OCI-LY7 (cell line): ENCODE data around the gene ARHGAP6. TPM values are rescaled to one million over a fixed set of nuclear protein-coding genes. Genes with fewer than 3 reads are reported as not detected.
"Not testable (repeated sequence)": the region's sequence is repeated elsewhere in the genome, so short reads cannot be mapped to it uniquely, and the experiment has no call there.

Experiments used
- BruUV-seq: library from RNA; stranded (reverse); fragments of 400-500 nt; replicated peaks from 2 replicates; lab custom pipeline; 2021; lab: Mats Ljungman, UMichigan
- CTCF ChIA-PET: fragments of 300-600 bp; sonication (Branson Sonifier 250); formaldehyde crosslinking; loops from one replicate; lab custom pipeline; 2022; ENCODE audit warnings: antibody characterized with exemption; ENCODE audit not compliant: unreplicated experiment; lab: Charles Lee
- POLR2A ChIA-PET: fragments of 300-600 bp; sonication (Branson Sonifier 250); formaldehyde crosslinking; loops from one replicate; lab custom pipeline; 2022; ENCODE audit warnings: antibody characterized with exemption; lab: Charles Lee
- DNase-seq: peaks from one replicate; pipeline ENCODE4 v3.0.0-alpha.2; 2015; ENCODE audit warnings: low spot score
- H2AFZ ChIP-seq: fragments of 200-600 bp; sonication (generic), shearing (Covaris generic); 2 replicates; pipeline ENCODE4 v1.6.1; 2014; ENCODE audit warnings: mild to moderate bottlenecking, antibody characterized with exemption, low read length, moderate library complexity
- H3K27ac ChIP-seq: fragments of 200-600 bp; sonication (generic); 2 replicates; pipeline ENCODE4 v1.5.1; 2014; ENCODE audit warnings: mixed run types, low read depth, mild to moderate bottlenecking, moderate library complexity, low read length, inconsistent platforms; ENCODE audit not compliant: poor library complexity, severe bottlenecking
- H3K36me3 ChIP-seq: fragments of 200-600 bp; sonication (generic); 2 replicates; pipeline ENCODE4 v1.6.1; 2014; ENCODE audit warnings: mild to moderate bottlenecking, antibody characterized with exemption, low read length, moderate library complexity, mixed read lengths; ENCODE audit not compliant: insufficient read depth
- H3K4me1 ChIP-seq: fragments of 200-600 bp; sonication (generic); 2 replicates; pipeline ENCODE4 v1.5.1; 2014; ENCODE audit warnings: mild to moderate bottlenecking, low read length; ENCODE audit not compliant: insufficient read depth, poor library complexity, severe bottlenecking
- H3K4me2 ChIP-seq: fragments of 200-600 bp; sonication (generic); 2 replicates; pipeline ENCODE4 v1.6.1; 2014; ENCODE audit warnings: mild to moderate bottlenecking, low read length
- H3K4me3 ChIP-seq: fragments of 200-600 bp; sonication (generic); 2 replicates; pipeline ENCODE4 v1.5.1; 2014; ENCODE audit warnings: mild to moderate bottlenecking, low read depth, low read length; ENCODE audit not compliant: poor library complexity, severe bottlenecking
- H3K79me2 ChIP-seq: fragments of 200-600 bp; sonication (generic); 2 replicates; pipeline ENCODE4 v1.6.1; 2016; ENCODE audit warnings: low read depth, mild to moderate bottlenecking, low read length, moderate library complexity, mixed read lengths; ENCODE audit not compliant: insufficient read depth
- H3K9me2 ChIP-seq: fragments of 200-600 bp; sonication (generic); 2 replicates; pipeline ENCODE4 v1.6.1; 2016; ENCODE audit warnings: mild to moderate bottlenecking, low read length, mixed read lengths; ENCODE audit not compliant: insufficient read depth
- H3K9me3 ChIP-seq: fragments of 200-600 bp; sonication (generic); 2 replicates; pipeline ENCODE4 v1.6.1; 2014; ENCODE audit warnings: mild to moderate bottlenecking, mixed run types, low read length, mixed read lengths
- H4K20me1 ChIP-seq: fragments of 200-600 bp; sonication (generic); 2 replicates; pipeline ENCODE4 v1.6.1; 2014; ENCODE audit warnings: mild to moderate bottlenecking, antibody characterized with exemption, low read length, moderate library complexity, mixed read lengths; ENCODE audit not compliant: insufficient read depth
- EZH2phosphoT487 ChIP-seq: fragments of 200-600 bp; sonication (generic); IDR thresholded peaks from 2 replicates; pipeline ENCODE4 v1.6.1; 2018; ENCODE audit warnings: low read depth, borderline replicate concordance, mild to moderate bottlenecking, mixed run types, antibody characterized with exemption, low read length, moderate library complexity, mixed read lengths
- intact Hi-C: fragments of 100-400 bp; cut with micrococcal nuclease; formaldehyde crosslinking; loops from one replicate; pipeline ENCODE4 v1.10.0; 2022; ENCODE audit not compliant: unreplicated experiment
- total RNA-seq, 2 experiments: library from RNA; depleted of rRNA in 1 of 2; stranded (reverse); fragments of >200 nt in 1 of 2; shearing (Covaris generic) in 1 of 2; gene quantifications; 2 replicates each; pipeline ENCODE4 v1.2.3, GENCODE V29; 2014 to 2022
- TF ChIP-seq, protein P1 (sequence below): fragments of 200-600 bp; sonication (generic); conservative IDR thresholded peaks from 2 replicates; pipeline ENCODE4 v1.5.1; 2014; ENCODE audit warnings: mild to moderate bottlenecking, antibody characterized with exemption, low read length, moderate library complexity, mixed read lengths

ARHGAP6 gene
- total RNA-seq, 2 experiments from 2014 or later: not detected

- no peaks in the 10 kb centered on the region for H4K20me1 ChIP-seq
- ChIA-PET CTCF (no interaction called here), POLR2A (no interaction called here)
- H3K9me2 ChIP-seq: no peaks in the 10 kb centered on the region
- H3K27ac ChIP-seq: no peak overlapping the region
- no peak overlapping the region for H3K4me2 ChIP-seq
- H2AFZ ChIP-seq: no peak overlapping the region
- intact Hi-C loops: no loop called here
- DNase-seq: no peak
- H3K79me2 ChIP-seq: no peaks in the 10 kb centered on the region
- no peaks in the 10 kb centered on the region for H3K36me3 ChIP-seq
- no peak for TF ChIP-seq EZH2phosphoT487
- no peaks in the 10 kb centered on the region for H3K4me1 ChIP-seq
- H3K4me3 ChIP-seq: no peak overlapping the region
- H3K9me3 ChIP-seq: no peaks in the 10 kb centered on the region
- BruUV-seq: no TSS peak
Measured at GRCh38 chrX:11241720-11242119, 424.0 kb downstream of the ARHGAP6 start.

- intact Hi-C loops: no loop called here
- H3K4me1 ChIP-seq: no peaks in the 10 kb centered on the region
- no peak overlapping the region for H2AFZ ChIP-seq
- no peaks in the 10 kb centered on the region for H3K36me3 ChIP-seq
- no peak overlapping the region for H3K4me3 ChIP-seq
- TF ChIP-seq EZH2phosphoT487: no peak
- TF ChIP-seq, protein P1, sequence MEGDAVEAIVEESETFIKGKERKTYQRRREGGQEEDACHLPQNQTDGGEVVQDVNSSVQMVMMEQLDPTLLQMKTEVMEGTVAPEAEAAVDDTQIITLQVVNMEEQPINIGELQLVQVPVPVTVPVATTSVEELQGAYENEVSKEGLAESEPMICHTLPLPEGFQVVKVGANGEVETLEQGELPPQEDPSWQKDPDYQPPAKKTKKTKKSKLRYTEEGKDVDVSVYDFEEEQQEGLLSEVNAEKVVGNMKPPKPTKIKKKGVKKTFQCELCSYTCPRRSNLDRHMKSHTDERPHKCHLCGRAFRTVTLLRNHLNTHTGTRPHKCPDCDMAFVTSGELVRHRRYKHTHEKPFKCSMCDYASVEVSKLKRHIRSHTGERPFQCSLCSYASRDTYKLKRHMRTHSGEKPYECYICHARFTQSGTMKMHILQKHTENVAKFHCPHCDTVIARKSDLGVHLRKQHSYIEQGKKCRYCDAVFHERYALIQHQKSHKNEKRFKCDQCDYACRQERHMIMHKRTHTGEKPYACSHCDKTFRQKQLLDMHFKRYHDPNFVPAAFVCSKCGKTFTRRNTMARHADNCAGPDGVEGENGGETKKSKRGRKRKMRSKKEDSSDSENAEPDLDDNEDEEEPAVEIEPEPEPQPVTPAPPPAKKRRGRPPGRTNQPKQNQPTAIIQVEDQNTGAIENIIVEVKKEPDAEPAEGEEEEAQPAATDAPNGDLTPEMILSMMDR: no peak
- H4K20me1 ChIP-seq: no peaks in the 10 kb centered on the region
- 0 out of 2 replicates have a peak, but pooled peaks cover 5% of the 10 kb centered on the region for H3K9me3 ChIP-seq
- no peak overlapping the region for H3K27ac ChIP-seq
- H3K79me2 ChIP-seq: no peaks in the 10 kb centered on the region
- POLR2A ChIA-PET: interaction anchor here (0.7 kb wide), 1 partner anchor 1290 kb away, joined by 3 read pairs; no protein-coding TSS in a partner anchor
- H3K4me2 ChIP-seq: no peak overlapping the region
- H3K9me2 ChIP-seq: no peaks in the 10 kb centered on the region
- no peak for DNase-seq
- BruUV-seq: no TSS peak
- CTCF ChIA-PET: no interaction called here
Measured at GRCh38 chrX:11239230-11239629, 426.5 kb downstream of the ARHGAP6 start.

GRCh38 chrX:11235377-11235776, 430.3 kb downstream of the ARHGAP6 start:
- H3K4me2 ChIP-seq, H3K4me1 ChIP-seq, H3K9me3 ChIP-seq, DNase-seq, H3K4me3 ChIP-seq, BruUV-seq, H3K9me2 ChIP-seq, POLR2A ChIA-PET, CTCF ChIA-PET, H2AFZ ChIP-seq, H4K20me1 ChIP-seq, H3K79me2 ChIP-seq, H3K36me3 ChIP-seq, H3K27ac ChIP-seq, intact Hi-C loops: not testable (repeated sequence)
